Measurements from ENCODE around the gene AUTS2. TPM values are rescaled to one million over a fixed set of nuclear protein-coding genes. Genes with fewer than 3 reads are reported as not detected.

AUTS2 gene
- polyA plus RNA-seq, 3 donors: 0.08 to 0.35 TPM; not detected in 1

GRCh38 chr7:70487428-70487827, 889.2 kb downstream of the AUTS2 start:
- no peak overlapping the region for H3K4me3 Mint-ChIP-seq
- H3K27ac Mint-ChIP-seq: no peak overlapping the region
- Histone ChIP-seq H4K20me1 (ENCODE audit: insufficient read depth, low read length) (no peaks in the 10 kb centered on the region), H2AFZ (ENCODE audit: insufficient read depth, low read depth, low read length, poor library complexity, severe bottlenecking) (no peak overlapping the region), H3K4me1 (ENCODE audit: control insufficient read depth in 1 of 2, insufficient read depth in 2 of 2, low read length in 2 of 2) (no peaks in the 10 kb centered on the region), H3K27ac (ENCODE audit: low read depth in 1 of 2, low read length in 2 of 2) (no peak overlapping the region), H3K4me2 (replicated peaks; ENCODE audit: extremely low read depth, low read length, poor library complexity, severe bottlenecking) (no peak overlapping the region), H3K27me3 (ENCODE audit: control insufficient read depth in 2 of 2, insufficient read depth in 2 of 2, low read length in 2 of 2) (no peaks in the 10 kb centered on the region), H3K4me3 (replicated peaks in 1 of 3; ENCODE audit: low read depth in 2 of 3, low read length in 3 of 3) (no peak overlapping the region), H3K36me3 (replicated peaks in 1 of 2; ENCODE audit: control insufficient read depth in 1 of 2, insufficient read depth in 2 of 2, low read length in 2 of 2) (no peaks in the 10 kb centered on the region), H3K79me2 (ENCODE audit: insufficient read depth, low read length) (no peaks in the 10 kb centered on the region), H3K9me3 (replicated peaks in 1 of 2; ENCODE audit: control insufficient read depth in 1 of 2, insufficient read depth in 1 of 2, low read length in 2 of 2) (peaks cover 7 to 32% of the 10 kb centered on the region in 2 donors), H3K9ac (ENCODE audit: insufficient read depth, low read length, poor library complexity, severe bottlenecking) (no peak overlapping the region)
- no peak for DNase-seq
- no peak for TF ChIP-seq CTCF (IDR thresholded peaks at IDR 0.05)
- H3K4me1 Mint-ChIP-seq: no peaks in the 10 kb centered on the region
- WGBS (ENCODE audit: insufficient coverage): 99% methylated on average over 9 of the region's 10 CpGs
- H3K9me3 Mint-ChIP-seq: peaks cover 9 to 25% (median 18%) of the 10 kb centered on the region in 7 donors
- peaks cover 0 to 1% (median 0%) of the 10 kb centered on the region in 3 donors for H3K27me3 Mint-ChIP-seq (ENCODE audit: low read depth in 3 of 3)
- H3K36me3 Mint-ChIP-seq: no peaks in the 10 kb centered on the region
- intact Hi-C loops (cut with micrococcal nuclease): no loop called here

- no peaks in the 10 kb centered on the region for H3K36me3 ChIP-seq (replicated peaks in 1 of 2; ENCODE audit: control insufficient read depth in 1 of 2, insufficient read depth in 2 of 2, low read length in 2 of 2)
- no peaks in the 10 kb centered on the region for H3K4me1 ChIP-seq (ENCODE audit: control insufficient read depth in 1 of 2, insufficient read depth in 2 of 2, low read length in 2 of 2)
- H3K4me3 ChIP-seq (replicated peaks in 1 of 3; ENCODE audit: low read depth in 2 of 3, low read length in 3 of 3): no peak overlapping the region
- Mint-ChIP-seq H3K27ac (no peak overlapping the region), H3K4me3 (no peak overlapping the region), H3K9me3 (peaks cover 9 to 25% (median 18%) of the 10 kb centered on the region in 7 donors), H3K27me3 (ENCODE audit: low read depth in 3 of 3) (peaks cover 0 to 1% (median 0%) of the 10 kb centered on the region in 3 donors), H3K36me3 (no peaks in the 10 kb centered on the region), H3K4me1 (no peaks in the 10 kb centered on the region)
- intact Hi-C loops (cut with micrococcal nuclease): no loop called here
- no peak overlapping the region for H3K27ac ChIP-seq (ENCODE audit: low read depth in 1 of 2, low read length in 2 of 2)
- H3K79me2 ChIP-seq (ENCODE audit: insufficient read depth, low read length): no peaks in the 10 kb centered on the region
- H3K4me2 ChIP-seq (replicated peaks; ENCODE audit: extremely low read depth, low read length, poor library complexity, severe bottlenecking): no peak overlapping the region
- no peak overlapping the region for H2AFZ ChIP-seq (ENCODE audit: insufficient read depth, low read depth, low read length, poor library complexity, severe bottlenecking)
- 94% methylated on average over 13 of the region's 13 CpGs for WGBS (ENCODE audit: insufficient coverage)
- H4K20me1 ChIP-seq (ENCODE audit: insufficient read depth, low read length): no peaks in the 10 kb centered on the region
- no peaks in the 10 kb centered on the region for H3K27me3 ChIP-seq (ENCODE audit: control insufficient read depth in 2 of 2, insufficient read depth in 2 of 2, low read length in 2 of 2)
- H3K9ac ChIP-seq (ENCODE audit: insufficient read depth, low read length, poor library complexity, severe bottlenecking): no peak overlapping the region
- TF ChIP-seq CTCF (IDR thresholded peaks at IDR 0.05): no peak
- no peak for DNase-seq
- H3K9me3 ChIP-seq (replicated peaks in 1 of 2; ENCODE audit: control insufficient read depth in 1 of 2, insufficient read depth in 1 of 2, low read length in 2 of 2): peaks cover 7 to 32% of the 10 kb centered on the region in 2 donors
Measured at GRCh38 chr7:70487886-70488285, 889.6 kb downstream of the AUTS2 start.

Measured in CD14-positive monocyte (primary cell).